NK-92 (cell line): ENCODE measurements around the gene AMZ1.
"Not testable (repeated sequence)": the region's sequence is repeated elsewhere in the genome, so short reads cannot be mapped to it uniquely, and the experiment has no call there.

Source experiments
- DNase-seq: peaks from one replicate; lab custom pipeline; 2025; ENCODE audit not compliant: unreplicated experiment; lab: John Stamatoyannopoulos, UW

Gene AMZ1

GRCh38 chr7:2725178-2726105 lies 37.4 kb downstream of the AMZ1 start:
- no peak for DNase-seq

- DNase-seq: no peak
Observed at GRCh38 chr7:2726316-2727018, 38.5 kb downstream of the AMZ1 start.

- DNase-seq: not testable (repeated sequence)
Observed at GRCh38 chr7:2727206-2727605, 39.2 kb downstream of the AMZ1 start.

- DNase-seq: no peak
Observed at GRCh38 chr7:2728316-2729030, 40.5 kb downstream of the AMZ1 start.

- DNase-seq: no peak
Observed at GRCh38 chr7:2729031-2729892, 41.3 kb downstream of the AMZ1 start.

DNA sequence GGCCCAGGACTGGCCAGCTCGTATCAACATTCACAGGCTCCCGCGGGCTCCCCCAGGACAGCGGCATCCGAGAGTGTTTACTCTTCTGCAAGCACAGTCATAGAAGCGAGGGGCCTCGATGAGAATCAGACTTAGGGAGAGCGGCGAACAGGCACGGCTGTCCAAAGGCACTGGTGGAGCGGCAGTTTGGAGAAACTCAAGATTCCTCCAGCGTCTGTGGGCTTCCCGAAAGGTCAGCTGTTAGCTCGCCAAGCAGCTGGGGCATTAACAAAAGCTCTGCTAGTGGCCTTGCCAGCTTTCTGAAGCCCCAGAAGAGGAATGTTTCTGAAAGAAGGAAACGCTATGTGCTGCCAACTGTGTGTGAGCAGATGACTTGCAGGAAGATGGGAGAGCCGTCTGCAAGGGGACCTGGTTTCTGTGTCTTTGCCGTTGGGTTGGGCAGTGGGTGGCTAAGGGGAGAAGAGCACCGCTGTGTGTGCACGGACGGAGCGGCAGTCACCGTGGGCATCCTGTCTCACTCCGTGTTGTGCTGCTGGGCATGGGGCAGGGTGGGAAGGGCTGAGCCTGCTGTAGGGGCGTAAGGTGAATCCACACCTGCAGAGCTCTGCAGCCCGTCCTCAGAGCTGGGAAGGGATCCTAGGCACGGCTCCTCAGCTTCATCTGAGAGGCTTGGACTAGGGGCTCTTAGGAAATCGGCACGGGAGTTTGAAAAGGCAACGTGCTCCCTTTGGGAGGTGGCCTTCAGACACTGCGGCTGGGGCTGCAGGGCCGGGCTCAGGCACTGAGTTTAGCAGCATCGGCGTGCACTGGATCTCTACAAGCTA lies 42.1 kb downstream of the AMZ1 start:
- no peak for DNase-seq

GRCh38 chr7:2730846-2731770 lies 43.1 kb downstream of the AMZ1 start:
- DNase-seq: no peak

DNA sequence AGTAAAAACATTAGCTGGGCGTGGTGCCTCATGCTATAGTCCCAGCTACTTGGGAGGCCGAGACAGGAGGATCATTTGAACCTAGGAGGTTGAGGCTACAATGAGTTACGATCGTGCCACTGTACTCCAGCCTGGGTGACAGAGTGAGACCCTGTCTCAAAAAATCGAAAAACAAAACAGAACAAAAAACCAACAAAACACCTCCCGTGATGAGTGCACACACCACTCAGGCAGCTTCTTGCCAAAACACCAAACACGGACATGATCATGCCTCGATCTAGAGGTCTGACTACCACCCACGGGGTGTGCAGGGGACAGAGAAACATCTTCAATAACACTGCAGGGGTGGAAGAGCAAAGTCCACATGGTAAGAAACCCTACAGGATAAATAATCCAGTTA lies 44.4 kb downstream of the AMZ1 start:
- DNase-seq: no peak

DNA sequence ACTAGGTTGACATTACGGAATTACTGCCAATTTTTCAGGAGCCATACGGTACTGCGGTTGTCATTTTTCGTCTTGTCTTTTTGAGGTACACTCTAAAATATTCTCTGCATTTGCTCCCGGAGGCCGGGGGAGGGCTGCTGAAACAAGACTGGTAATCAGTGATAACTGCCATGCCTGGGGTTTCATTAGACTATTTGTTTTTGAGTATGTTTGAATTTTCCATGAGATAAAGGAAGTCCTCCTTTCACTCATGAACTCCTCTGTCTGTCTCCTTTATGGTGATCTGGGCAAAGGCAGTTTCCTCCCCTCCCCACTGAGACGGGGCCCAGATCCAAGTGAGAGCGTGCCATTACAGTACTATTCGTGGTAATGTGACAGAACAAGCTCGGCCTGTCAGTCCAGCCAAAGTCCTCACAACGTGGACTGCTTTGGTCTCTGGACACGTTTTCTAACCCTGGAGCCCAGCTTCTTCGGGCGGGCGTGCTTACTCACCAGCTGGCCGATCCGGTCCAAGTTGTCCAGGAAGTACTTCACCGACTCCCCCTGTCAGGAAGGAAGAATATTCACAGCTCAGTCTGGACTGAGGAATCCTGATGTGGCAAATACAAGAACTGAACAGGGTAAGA lies 45.1 kb downstream of the AMZ1 start:
- no peak for DNase-seq

- no peak for DNase-seq
Observed at GRCh38 chr7:2734084-2734686, 46.2 kb downstream of the AMZ1 start.

DNA sequence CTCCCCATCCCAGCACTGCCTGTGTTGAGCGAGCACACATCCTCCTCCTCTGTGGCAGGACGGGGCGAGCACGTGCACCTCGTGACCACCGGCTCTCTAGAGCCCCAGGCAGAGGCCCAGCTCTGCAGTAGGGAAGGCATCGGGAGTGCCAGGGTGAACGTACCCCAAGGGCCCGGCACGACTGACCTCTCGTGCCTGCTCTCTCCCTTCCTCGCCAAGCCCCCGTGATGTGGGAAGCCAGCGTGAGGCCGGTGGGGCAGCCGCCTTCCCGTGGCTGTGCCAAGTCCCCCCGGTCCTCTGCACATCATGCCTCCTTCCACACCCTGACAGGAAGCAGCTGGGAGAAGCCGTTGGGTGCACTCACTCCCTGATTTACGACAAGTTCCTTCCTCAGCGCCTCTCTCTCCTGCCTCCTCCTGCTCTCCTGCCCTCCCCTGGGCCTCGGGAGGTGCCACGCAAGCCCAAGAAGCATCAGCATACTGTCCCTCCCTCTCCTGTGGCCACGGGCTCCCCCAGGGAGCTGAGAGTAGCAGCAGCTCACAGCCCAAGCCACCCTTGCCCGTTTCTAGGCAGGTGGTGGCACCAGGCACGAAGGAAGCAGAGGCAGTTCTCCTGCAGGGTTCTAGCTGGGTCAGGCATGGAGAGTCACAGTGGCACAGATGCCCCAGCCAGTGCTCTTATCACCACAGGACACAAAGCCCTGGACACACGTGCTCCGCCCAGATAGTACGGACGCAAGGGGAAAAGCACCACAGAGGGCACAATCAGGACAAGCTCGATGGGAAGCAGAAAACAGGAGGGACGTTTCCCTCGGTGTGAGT lies 47.0 kb downstream of the AMZ1 start:
- no peak for DNase-seq

GRCh38 chr7:2735744-2736143 lies 47.7 kb downstream of the AMZ1 start:
- DNase-seq: no peak

DNA sequence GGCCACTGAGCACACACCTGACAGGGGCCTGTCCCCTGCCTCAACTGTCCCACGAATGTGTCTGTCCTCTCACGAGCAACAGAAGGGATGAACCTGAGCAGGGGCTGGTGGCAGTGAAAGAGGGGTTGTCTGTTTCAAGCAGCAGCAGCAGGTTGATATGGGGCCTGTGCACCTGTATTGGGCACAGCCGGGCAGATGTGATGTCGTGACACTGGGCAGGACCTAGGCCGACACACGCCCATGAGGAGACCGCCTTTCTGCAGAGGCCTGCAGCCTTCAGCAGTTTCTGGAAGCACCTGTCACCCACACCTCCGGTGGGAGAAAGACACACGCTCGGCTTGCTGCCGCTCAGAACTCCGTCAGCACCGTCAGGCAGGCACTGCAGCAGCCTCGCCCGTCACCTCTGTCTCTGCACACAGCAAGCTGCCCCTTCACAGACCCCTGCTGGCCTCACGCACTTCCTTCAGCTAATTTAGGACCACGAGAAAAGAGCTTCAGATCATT lies 48.5 kb downstream of the AMZ1 start:
- DNase-seq: no peak

GRCh38 chr7:2737005-2737743 lies 49.2 kb downstream of the AMZ1 start:
- not testable (repeated sequence) for DNase-seq

GRCh38 chr7:2737771-2738540 lies 50.0 kb downstream of the AMZ1 start:
- DNase-seq: no peak
